ENCODE results near the gene IL1RAPL1.
"Not testable (repeated sequence)": the region's sequence is repeated elsewhere in the genome, so short reads cannot be mapped to it uniquely, and the experiment has no call there.

Gene IL1RAPL1

GRCh38 chrX:28638775-28639174 lies 51.5 kb downstream of the IL1RAPL1 start:
- DNase-seq, result no peak

- no peak for DNase-seq
Measured at GRCh38 chrX:28639451-28639850, 52.2 kb downstream of the IL1RAPL1 start.

GRCh38 chrX:28649541-28649940 lies 62.3 kb downstream of the IL1RAPL1 start:
- DNase-seq, result no peak

- DNase-seq, result no peak
Measured at GRCh38 chrX:28651186-28651585, 63.9 kb downstream of the IL1RAPL1 start.

- DNase-seq, result no peak
Measured at GRCh38 chrX:28659269-28659668, 72.0 kb downstream of the IL1RAPL1 start.

DNA sequence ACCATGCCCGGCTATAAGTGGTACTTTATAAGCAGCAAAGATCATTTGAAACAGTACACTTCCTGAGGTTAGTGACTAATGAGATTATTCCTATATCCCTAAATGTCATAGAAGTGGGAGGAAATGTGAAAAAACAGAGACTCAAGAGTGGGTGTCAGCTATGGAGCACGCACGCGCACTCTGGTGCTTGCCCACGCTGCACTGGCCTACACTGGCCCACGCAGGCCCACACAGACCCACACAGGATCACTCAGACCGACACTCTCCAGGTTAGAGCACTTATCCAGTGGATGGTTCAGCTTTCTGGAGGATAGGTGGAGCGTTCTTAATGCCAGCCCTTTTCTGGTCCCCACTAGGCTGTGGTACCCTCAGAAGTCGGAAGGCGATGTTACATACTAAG lies 78.5 kb downstream of the IL1RAPL1 start:
- DNase-seq, result no peak

DNA sequence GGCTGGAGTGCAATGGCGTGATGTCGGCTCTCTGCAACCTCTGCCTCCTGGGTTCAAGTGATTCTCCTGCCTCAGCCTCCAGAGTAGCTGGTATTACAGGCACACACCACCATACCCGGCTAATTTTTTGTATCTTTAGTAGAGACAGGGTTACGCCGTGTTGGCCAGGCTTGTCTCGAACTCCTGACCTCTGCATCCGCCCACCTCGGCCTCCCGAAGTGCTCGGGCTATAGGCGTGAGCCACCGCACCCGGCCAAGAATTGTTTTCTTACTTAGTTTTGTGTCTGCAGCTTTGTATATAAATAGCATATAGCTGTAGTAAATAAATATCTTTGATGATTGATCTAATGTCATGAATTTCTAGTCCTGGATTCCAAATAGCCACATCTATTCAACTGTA lies 81.1 kb downstream of the IL1RAPL1 start:
- no peak for DNase-seq

DNA sequence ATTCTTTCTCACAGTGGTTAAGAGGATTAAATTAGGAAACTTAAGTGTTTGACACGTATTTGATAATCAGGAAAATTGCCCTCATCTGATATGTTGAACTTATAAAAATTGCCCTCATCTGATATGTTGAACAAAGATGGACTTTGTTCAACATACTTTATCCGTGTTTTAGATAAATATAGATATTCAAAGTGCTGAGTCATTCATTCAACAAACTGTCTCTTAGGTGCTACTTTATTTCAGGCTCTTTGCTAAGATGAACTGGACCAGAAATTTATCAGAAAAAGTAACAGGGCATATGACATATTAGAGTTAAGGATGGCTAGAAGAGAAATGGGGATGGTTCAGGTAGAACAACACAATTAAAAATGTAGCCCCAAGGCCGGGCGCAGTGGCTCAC lies 81.7 kb downstream of the IL1RAPL1 start:
- no peak for DNase-seq

DNA sequence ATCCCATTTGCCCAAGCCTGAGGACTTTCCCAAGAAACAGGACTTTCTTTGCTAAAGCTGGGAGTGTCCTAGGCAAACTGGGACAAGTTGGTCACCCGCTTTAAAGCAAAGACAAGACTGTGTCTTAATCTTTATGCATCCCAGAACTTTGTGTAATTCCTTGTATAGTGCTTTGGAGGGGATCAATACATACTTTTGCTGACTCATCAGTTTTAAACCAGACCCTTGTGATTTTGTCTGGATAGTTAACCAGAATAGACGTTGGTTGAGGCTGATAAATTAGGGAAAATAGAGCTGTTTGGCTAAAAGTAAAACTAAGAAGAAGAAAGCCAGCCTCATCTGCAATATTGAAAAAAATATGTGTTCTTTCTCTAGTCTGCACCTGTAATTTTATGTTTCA lies 82.8 kb downstream of the IL1RAPL1 start:
- no peak for DNase-seq

DNA sequence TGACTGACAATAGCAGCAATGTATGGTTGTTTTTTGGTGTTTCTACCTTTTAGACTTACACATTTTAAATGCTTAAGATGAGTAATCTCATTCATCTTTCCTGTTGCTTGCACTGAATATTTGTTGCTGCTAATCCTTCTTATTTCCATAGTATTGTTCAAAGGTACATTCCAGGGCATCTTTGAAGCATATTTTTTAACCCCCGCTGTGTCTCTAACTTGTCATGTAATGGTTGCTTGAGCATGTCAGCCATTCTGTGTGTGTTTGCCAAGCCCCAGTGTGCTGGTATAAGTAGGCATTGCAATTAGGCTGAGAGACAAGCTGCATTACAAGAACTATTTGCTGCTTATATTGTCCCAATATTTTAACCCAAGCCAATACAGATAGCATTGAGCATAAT lies 87.9 kb downstream of the IL1RAPL1 start:
- no peak for DNase-seq

DNA sequence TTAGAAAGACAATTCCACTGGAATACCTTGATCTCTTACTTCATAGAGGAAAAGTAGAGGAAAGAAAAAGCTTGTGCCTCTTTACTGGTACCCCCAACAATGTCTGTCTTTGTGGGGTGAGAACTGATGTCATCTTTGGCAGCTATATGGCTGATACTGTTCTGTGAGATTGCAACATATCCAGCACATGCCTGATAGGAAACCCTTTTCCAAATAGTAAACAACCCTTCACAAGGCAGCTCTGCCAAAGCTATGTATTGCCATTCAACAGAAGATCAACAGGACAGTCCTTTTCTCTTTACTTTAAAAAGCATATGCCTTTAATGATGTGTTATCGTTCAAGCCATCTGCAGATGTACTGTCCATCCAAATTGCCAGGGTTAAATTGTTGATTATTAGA lies 105.9 kb downstream of the IL1RAPL1 start:
- DNase-seq, result no peak

DNA sequence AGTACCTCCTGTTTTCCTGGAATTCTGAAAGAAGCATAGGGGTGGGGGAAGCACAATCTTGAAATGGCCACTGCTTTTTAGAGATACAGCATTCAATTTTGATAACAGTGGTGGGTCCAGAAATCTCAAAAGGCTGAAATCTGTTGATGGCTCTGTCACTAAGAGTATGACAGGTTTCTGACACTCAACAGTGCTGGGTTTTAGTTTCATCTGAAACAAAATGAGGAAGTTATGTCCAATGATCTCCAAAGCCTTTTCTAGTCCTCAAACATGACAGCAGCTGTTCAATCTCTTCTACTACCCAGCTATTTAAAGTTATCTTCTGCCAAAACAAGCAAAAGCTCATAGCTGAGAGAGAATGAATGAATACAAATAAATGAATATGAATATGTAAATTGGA lies 110.5 kb downstream of the IL1RAPL1 start:
- no peak for DNase-seq

- DNase-seq, result no peak
Measured at GRCh38 chrX:28701222-28701621, 114.0 kb downstream of the IL1RAPL1 start.

DNA sequence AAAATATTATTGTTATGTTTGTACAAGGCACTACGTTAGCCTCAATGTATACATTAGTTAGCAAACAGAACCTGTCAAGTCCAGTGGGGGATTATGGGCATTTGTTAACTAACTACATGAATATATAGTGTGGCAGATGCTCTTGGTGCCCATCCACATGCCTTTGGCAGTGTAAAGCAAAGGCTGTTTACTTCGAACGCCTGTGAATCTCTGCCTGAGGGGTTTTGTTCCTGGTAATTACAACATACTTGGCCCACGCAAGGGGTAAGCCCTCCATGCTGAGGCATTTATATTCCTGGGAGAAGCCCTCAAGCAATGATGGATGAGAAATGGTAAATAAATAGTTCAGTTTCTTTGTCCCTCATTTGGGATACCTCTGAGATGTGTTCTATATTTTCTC lies 119.7 kb downstream of the IL1RAPL1 start:
- DNase-seq, result no peak

- DNase-seq, result no peak
Measured at GRCh38 chrX:28709421-28709820, 122.2 kb downstream of the IL1RAPL1 start.

DNA sequence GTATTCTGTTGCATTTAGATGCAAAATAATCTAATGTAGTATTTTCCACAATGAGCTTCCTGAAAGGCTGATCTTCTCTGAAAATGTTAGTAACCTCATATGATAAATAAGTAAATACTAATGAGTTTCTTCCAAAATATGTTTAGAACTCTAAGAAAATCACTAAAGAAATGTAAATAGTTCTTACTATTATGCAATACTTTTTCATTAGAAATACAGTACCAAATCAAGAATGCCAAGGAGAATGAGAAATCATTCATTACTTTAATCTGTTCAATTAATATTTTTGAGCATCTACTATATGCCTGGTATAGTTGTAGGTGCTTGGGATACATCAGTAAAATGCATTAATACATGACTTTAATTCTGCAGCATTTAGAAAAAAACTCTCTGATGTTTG lies 130.6 kb downstream of the IL1RAPL1 start:
- DNase-seq, result no peak

- DNase-seq, result no peak
Measured at GRCh38 chrX:28718450-28718849, 131.2 kb downstream of the IL1RAPL1 start.

GRCh38 chrX:28719620-28720019 lies 132.4 kb downstream of the IL1RAPL1 start:
- no peak for DNase-seq

DNA sequence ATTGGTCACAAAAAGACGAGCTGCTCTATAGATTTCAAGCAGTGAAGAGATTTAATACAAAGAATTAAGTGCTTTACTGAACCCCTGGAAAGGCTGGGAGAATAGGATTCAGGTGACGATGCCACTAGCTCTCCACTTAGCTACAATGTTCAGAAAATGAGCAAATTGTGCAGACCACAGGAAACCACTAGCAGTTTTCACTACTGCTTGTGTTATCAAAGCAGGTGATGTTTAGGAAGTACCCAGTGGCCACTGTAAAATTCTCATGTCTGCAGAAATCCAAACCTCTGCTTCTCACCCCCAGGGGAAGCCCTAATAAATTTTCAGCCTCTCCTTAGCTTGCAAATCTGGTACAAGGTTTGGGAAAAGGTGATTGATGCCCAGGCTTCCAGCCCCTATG lies 165.1 kb downstream of the IL1RAPL1 start:
- DNase-seq, result no peak

DNA sequence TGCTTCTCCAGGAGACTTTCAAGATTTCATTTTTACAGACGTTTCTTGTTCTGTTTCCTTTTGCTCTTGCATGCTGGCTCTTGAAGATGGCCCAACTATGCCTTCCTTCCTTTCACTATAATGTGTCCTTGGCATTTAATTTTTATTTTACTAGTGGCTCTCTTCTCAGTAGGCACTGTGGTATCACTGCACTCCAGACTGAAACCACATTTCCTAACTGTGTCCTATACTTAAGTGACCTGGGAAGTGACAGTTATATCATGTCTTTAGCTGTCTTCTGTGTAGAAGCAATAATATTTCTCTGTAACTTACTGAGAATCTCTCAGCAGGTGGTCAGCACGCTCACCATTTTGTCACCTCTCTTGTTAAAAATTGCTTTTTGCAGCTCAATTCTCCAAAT lies 168.9 kb downstream of the IL1RAPL1 start:
- no peak for DNase-seq

GRCh38 chrX:28756647-28757046 lies 169.4 kb downstream of the IL1RAPL1 start:
- no peak for DNase-seq

DNA sequence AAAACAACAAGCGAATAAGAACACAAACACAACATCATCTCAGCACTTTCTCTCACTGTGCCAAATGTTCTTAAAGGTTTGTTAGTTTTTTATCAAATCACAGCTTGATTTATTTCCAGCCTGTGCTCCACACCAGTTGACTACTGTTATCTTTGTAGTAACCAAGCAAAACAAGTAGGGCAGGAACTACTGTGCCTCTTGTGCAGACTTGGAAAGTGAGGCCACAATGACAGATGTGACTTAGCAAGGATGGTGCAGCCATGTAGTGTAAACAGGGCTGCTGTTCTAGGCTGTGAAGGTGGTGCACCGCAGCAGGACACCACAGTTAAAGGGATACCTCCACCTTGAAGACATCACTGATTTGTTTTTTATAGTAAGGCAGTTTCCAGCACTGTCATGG lies 170.0 kb downstream of the IL1RAPL1 start:
- no peak for DNase-seq

DNA sequence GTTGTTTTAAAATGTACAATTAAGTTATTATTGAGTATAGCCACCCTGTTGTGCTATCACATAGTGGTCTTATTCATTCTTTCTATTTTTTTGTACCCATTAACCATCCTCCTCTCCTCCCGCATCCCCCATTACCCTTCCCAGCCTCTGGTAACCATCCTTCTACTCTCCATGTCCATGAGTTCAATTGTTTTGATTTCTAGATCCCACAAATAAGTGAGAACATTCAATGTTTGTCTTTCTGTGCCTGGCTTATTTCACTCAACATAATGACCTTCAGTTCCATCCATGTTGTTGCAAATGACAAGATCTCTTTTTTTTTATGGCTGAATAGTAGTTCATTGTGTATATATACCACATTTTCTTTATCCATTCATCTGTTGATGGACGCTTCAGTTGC lies 179.3 kb downstream of the IL1RAPL1 start:
- not testable (repeated sequence) for DNase-seq

DNA sequence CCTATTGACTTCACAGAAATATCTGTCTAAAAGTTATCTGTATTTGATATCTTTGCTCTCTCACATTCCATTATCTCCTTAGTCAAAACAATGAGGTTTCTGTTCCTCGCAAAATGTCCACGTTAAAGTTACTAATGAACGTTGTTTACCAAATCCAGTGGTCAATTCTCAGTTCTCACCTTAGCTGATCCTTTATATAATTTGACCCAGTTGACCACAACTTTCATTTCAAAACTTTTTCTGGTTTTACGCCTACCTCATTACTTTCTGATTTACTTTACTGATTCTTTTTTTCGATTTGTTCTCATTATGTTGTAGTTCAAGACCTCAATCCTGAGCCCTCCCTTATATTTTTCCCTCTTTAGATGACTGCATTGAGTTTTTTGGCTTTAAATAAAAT lies 186.6 kb downstream of the IL1RAPL1 start:
- DNase-seq, result no peak

DNA sequence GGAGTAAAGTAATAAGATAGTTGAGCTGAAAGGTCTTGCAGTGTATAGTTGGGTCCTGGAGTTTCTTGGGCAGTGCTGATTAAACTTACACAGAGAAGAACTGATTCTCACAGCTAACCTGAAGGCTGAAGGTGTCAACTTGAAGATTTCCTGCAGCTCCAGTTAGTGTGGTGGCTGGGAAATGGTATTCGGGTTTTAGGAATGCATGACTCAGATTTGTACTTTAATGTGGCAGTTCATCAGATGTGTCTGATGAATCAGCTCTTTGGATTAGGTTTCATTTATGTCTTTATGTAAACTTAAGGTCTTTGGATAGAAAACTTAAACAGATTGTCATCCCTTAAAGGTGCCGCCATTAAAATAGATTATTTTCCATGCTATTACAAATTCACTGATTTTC lies 200.0 kb downstream of the IL1RAPL1 start:
- DNase-seq, result no peak

- not testable (repeated sequence) for DNase-seq
Measured at GRCh38 chrX:28800671-28801070, 213.4 kb downstream of the IL1RAPL1 start.
